Prostate gland (tissue), 2 donors: ENCODE measurements around the gene IKZF2. TPM values are rescaled to one million over a fixed set of nuclear protein-coding genes. Genes with fewer than 3 reads are reported as not detected.

Experiments
- DNase-seq: peaks from one replicate; pipeline ENCODE4 v3.0.0-alpha.2; 2019; ENCODE audit warnings: low spot score
- H3K27ac ChIP-seq, 2 donors: fragments of 200-600 bp; sonication (generic); 2 replicates each; pipeline ENCODE4 v1.5.1; 2017 to 2019
- H3K27me3 ChIP-seq: fragments of 200-600 bp; sonication (generic); replicated peaks from 2 replicates; pipeline ENCODE4 v1.5.1; 2019; ENCODE audit not compliant: insufficient read depth
- H3K36me3 ChIP-seq, 2 donors: fragments of 200-600 bp; sonication (generic); 1 replicate in 1 of 2; 2 replicates in 1 of 2; pipeline versions ENCODE4 v1.5.1 to v1.8.1; 2017 to 2019
- H3K4me1 ChIP-seq: fragments of 200-600 bp; sonication (generic); replicated peaks from 2 replicates; pipeline ENCODE4 v1.5.1; 2019
- H3K4me3 ChIP-seq, 2 donors: fragments of 200-600 bp; sonication (generic); 2 replicates each; pipeline ENCODE4 v1.5.1; 2017 to 2019
- H3K9me3 ChIP-seq: fragments of 200-600 bp; sonication (generic); 2 replicates; pipeline ENCODE4 v1.5.1; 2017
- CTCF ChIP-seq, 4 experiments: fragments of 200-600 bp in 2 of 4; fragments of 450-650 bp in 2 of 4; sonication (generic) in 2 of 4; IDR thresholded peaks; 1 replicate in 3 of 4; 2 replicates in 1 of 4; pipeline ENCODE4 v1.5.1; 2016 to 2019; ENCODE audit warnings: antibody characterized with exemption in 4 of 4, mild to moderate bottlenecking in 2 of 4, moderate library complexity in 2 of 4
- POLR2A ChIP-seq: fragments of 450-650 bp; IDR thresholded peaks from one replicate; pipeline ENCODE4 v1.6.1; 2016; ENCODE audit warnings: antibody characterized with exemption, mild to moderate bottlenecking
- POLR2AphosphoS5 ChIP-seq: sonication (generic); formaldehyde crosslinking; IDR thresholded peaks from one replicate; pipeline ENCODE4 v1.6.1; 2017; ENCODE audit warnings: antibody characterized with exemption
- WGBS: methylation state at CpG from one replicate; pipeline ENCODE4 v1.1.5; 2018; 5-methylcytosine and 5-hydroxymethylcytosine counted together
- intact Hi-C: fragments of 100-400 bp; cut with DNase I; formaldehyde crosslinking; loops from one replicate; pipeline ENCODE4 v1.14.2; 2022
- total RNA-seq, 2 donors: library from RNA; depleted of rRNA; stranded (reverse); fragments of >200 nt; gene quantifications; one replicate each; pipeline ENCODE4 v1.1.0, GENCODE V29; 2016

IKZF2 gene
- total RNA-seq, 2 donors from 2014 or later, result 24.4 to 27.8 TPM

GRCh38 chr2:212960336-212960735 lies 191.1 kb downstream of the IKZF2 start:
- WGBS, result 75% methylated on average over 2 of the region's 2 CpGs
- Histone ChIP-seq H3K4me3 (no peak overlapping the region), H3K36me3 (no peaks in the 10 kb centered on the region), H3K27ac (no peak overlapping the region), H3K27me3 (no peaks in the 10 kb centered on the region), H3K9me3 (no peaks in the 10 kb centered on the region), H3K4me1 (no peaks in the 10 kb centered on the region)
- no peak for DNase-seq
- intact Hi-C loops, result no loop called here
- TF ChIP-seq CTCF (IDR thresholded peaks at IDR 0.05) (no peak), POLR2AphosphoS5 (no peak), POLR2A (no peak)

GRCh38 chr2:212959471-212960117 lies 191.8 kb downstream of the IKZF2 start:
- H3K36me3 ChIP-seq, result no peaks in the 10 kb centered on the region
- TF ChIP-seq POLR2A, result no peak
- TF ChIP-seq POLR2AphosphoS5, result no peak
- no peak for TF ChIP-seq CTCF (IDR thresholded peaks at IDR 0.05)
- no peak for DNase-seq
- no peaks in the 10 kb centered on the region for H3K27me3 ChIP-seq
- 9% methylated on average over 1 of the region's 1 CpG for WGBS
- intact Hi-C loops, result no loop called here
- H3K4me1 ChIP-seq, result no peaks in the 10 kb centered on the region
- H3K27ac ChIP-seq, result no peak overlapping the region
- no peak overlapping the region for H3K4me3 ChIP-seq
- no peaks in the 10 kb centered on the region for H3K9me3 ChIP-seq

- Histone ChIP-seq H3K36me3 (no peaks in the 10 kb centered on the region), H3K27me3 (no peaks in the 10 kb centered on the region), H3K4me3 (no peak overlapping the region), H3K4me1 (no peaks in the 10 kb centered on the region), H3K27ac (no peak overlapping the region), H3K9me3 (no peaks in the 10 kb centered on the region)
- TF ChIP-seq POLR2AphosphoS5, result no peak
- no peak for TF ChIP-seq POLR2A
- TF ChIP-seq CTCF (IDR thresholded peaks at IDR 0.05), result no peak
- 68% methylated on average over 7 of the region's 7 CpGs for WGBS
- no peak for DNase-seq
- intact Hi-C loops, result no loop called here
Measured at GRCh38 chr2:212958757-212959295, 192.6 kb downstream of the IKZF2 start.

- 97% methylated on average over 3 of the region's 3 CpGs for WGBS
- Histone ChIP-seq H3K9me3 (no peaks in the 10 kb centered on the region), H3K36me3 (no peaks in the 10 kb centered on the region), H3K4me1 (no peaks in the 10 kb centered on the region), H3K27ac (no peak overlapping the region), H3K27me3 (no peaks in the 10 kb centered on the region), H3K4me3 (no peak overlapping the region)
- TF ChIP-seq POLR2A (no peak), CTCF (IDR thresholded peaks at IDR 0.05) (no peak), POLR2AphosphoS5 (no peak)
- DNase-seq, result no peak
- intact Hi-C loops, result no loop called here
Measured at GRCh38 chr2:212958133-212958532, 193.3 kb downstream of the IKZF2 start.

GRCh38 chr2:212957624-212958023 lies 193.8 kb downstream of the IKZF2 start:
- Histone ChIP-seq H3K9me3 (no peaks in the 10 kb centered on the region), H3K36me3 (no peaks in the 10 kb centered on the region), H3K27ac (no peak overlapping the region), H3K27me3 (no peaks in the 10 kb centered on the region), H3K4me3 (no peak overlapping the region), H3K4me1 (no peaks in the 10 kb centered on the region)
- TF ChIP-seq POLR2A, result no peak
- no peak for TF ChIP-seq CTCF (IDR thresholded peaks at IDR 0.05)
- no peak for TF ChIP-seq POLR2AphosphoS5
- DNase-seq, result no peak
- intact Hi-C loops, result no loop called here
